HG03060 (cell line): ENCODE measurements around the gene CD96.
"Not testable (repeated sequence)": the region's sequence is repeated elsewhere in the genome, so short reads cannot be mapped to it uniquely, and the experiment has no call there.

Source experiments
- ATAC-seq: cut with Tn5 transposase; IDR thresholded peaks from one replicate; pipeline ENCODE4 v1.9.1; 2021; ENCODE audit warnings: low read depth, moderate number of reproducible peaks; ENCODE audit not compliant: unreplicated experiment

Gene CD96

DNA sequence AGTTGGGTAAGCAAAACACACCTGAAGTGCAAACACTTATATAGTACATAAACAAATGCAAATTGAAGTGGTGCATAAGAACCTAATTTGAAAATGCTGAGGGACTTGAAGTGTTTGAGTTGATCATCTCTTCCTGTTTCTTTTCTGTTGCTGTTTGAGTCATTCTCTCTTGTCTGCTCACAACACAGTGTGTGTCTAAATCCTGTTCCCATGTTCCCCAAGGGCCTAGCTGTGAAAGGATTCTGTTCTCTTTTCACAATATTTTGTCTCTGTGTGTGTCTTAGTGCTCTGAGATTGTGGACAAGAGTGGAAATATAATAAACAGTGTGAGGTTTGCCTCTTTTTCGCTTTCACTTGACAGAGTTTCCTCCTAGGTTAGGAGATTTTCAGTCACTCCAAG, 6.1 kb downstream of the CD96 start:
- ATAC-seq: peak; percentile 60

DNA sequence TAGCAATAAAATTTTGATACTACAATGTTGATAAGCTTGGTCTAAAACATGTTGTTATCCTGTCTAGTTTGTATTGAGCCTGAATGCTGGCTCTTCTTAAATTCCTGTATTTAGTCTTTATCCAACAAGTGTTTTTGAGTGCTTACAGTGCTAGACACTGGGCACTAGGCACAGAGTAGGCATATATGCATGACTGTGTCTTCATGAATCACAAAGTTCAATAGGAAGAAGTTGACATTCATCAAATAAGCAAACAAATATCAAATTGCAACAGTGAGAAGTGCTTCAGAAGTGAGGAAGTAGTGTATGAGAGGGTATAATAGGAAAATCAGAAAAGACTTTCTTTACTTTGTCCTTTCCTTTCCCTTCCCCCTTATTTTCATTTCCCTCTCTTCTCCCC, 6.8 kb downstream of the CD96 start:
- ATAC-seq: no peak

DNA sequence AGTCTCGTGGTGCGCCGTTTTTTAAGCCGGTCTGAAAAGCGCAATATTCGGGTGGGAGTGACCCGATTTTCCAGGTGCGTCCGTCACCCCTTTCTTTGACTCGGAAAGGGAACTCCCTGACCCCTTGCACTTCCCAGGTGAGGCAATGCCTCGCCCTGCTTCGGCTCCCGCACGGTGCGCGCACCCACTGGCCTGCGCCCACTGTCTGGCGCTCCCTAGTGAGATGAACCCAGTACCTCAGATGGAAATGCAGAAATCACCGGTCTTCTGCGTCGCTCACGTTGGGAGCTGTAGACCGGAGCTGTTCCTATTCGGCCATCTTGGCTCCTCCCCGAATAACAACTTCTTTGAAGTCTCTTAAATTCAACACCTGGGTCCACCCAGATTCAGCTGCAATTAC, 19.9 kb downstream of the CD96 start:
- not testable (repeated sequence) for ATAC-seq

GRCh38 chr3:111566844-111567243, 24.8 kb downstream of the CD96 start:
- no peak for ATAC-seq

GRCh38 chr3:111568355-111568754, 26.4 kb downstream of the CD96 start:
- no peak for ATAC-seq

GRCh38 chr3:111568911-111569310, 26.9 kb downstream of the CD96 start:
- ATAC-seq: no peak

GRCh38 chr3:111570404-111571030, 28.5 kb downstream of the CD96 start:
- ATAC-seq: no peak

DNA sequence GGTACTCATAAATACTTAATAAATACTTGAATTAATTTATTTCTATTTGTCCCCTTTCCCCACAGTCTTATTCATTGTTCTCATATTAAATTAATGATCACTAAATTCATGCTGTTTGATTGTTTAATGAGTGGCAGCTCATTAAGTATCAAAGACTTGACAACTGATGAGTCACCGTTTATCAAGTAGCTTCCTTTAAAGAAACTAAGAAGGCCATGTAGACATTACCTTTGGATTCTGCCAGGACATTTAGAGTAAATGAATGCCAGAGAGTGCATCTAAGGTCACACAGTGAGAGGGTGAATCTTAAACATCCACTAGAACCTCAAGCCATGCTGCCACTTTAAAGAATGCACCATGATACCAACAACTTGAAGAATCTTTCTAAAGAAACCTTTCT, 29.3 kb downstream of the CD96 start:
- ATAC-seq: no peak

- no peak for ATAC-seq
These were observed 30.0 kb downstream of the CD96 start for GRCh38 chr3:111571907-111572460.

GRCh38 chr3:111577113-111577512, 35.1 kb downstream of the CD96 start:
- no peak for ATAC-seq

DNA sequence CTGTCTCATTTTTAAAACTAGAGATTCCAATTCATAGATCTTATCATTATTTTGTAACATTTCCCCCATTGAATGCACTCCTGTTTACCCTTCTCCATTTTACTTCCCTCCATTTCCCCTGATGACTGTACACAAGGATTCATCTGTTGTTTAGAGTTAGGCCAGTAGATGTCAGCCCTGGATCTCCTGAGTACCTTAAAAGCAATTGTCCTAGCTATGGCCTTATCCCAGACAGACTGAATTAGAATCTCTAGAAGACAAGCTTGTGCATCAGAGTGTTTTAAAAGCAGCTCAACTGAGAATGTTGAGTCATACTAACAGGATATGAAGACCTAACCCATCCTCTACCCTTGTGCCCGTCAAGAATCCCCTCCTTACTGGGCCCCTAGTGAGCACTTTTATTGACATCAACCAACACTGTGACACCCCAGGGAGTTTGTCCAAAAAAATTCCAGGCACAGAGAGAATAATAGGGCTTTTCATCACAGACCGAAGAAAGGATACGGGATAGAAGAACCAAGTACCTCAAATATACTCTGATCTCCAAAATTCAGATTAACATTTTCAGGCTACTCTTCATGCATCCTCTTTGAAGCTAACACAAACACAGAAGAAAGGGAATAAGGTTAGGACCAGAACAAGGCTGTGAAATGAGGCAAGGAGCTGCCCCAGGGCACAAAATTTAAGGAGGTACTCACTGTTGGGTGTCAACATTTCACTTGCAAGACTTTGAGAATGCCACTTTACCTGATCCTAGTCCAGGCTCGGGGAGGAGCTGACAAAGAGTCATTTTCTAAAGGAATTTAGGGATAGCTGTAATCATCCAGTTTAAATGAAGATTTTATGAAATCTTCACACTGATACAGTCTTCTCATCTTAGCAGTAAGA, 36.0 kb downstream of the CD96 start:
- ATAC-seq: peak; percentile 97

DNA sequence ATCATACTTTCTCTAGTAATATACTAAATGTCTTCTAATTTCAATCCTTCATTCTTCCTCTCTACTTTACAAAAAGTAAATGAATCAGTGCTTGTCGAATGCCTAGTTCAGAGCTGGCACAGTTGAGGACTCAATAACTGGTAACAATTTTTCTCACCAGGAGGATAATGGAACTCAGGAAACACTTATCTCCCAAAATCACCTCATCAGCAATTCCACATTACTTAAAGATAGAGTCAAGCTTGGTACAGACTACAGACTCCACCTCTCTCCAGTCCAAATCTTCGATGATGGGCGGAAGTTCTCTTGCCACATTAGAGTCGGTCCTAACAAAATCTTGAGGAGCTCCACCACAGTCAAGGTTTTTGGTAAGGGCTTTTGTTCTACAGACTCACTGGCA, 36.9 kb downstream of the CD96 start:
- ATAC-seq: no peak

GRCh38 chr3:111579495-111579894, 37.5 kb downstream of the CD96 start:
- no peak for ATAC-seq

GRCh38 chr3:111581403-111582119, 39.6 kb downstream of the CD96 start:
- ATAC-seq: no peak

- ATAC-seq: no peak
These were observed 40.1 kb downstream of the CD96 start for GRCh38 chr3:111582120-111582474.

GRCh38 chr3:111584744-111585143, 42.7 kb downstream of the CD96 start:
- no peak for ATAC-seq

DNA sequence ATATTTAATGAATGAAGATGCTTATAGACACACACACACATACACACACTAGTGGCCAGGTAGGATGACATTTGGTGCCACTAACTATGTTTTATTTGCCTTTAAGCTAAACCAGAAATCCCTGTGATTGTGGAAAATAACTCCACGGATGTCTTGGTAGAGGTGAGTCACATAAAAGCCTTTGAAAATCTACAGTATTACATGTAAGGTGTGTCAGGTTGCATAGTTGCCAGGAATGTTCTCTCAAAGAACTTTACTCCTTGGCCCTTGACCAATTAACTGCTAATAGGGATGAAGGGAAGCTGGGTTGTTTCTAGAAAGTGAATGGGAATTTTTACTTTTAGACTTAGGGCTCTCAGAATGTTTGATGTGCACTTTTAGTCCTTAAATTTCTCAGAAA, 43.2 kb downstream of the CD96 start:
- ATAC-seq: no peak

- ATAC-seq: no peak
These were observed 46.5 kb downstream of the CD96 start for GRCh38 chr3:111588527-111588926.

DNA sequence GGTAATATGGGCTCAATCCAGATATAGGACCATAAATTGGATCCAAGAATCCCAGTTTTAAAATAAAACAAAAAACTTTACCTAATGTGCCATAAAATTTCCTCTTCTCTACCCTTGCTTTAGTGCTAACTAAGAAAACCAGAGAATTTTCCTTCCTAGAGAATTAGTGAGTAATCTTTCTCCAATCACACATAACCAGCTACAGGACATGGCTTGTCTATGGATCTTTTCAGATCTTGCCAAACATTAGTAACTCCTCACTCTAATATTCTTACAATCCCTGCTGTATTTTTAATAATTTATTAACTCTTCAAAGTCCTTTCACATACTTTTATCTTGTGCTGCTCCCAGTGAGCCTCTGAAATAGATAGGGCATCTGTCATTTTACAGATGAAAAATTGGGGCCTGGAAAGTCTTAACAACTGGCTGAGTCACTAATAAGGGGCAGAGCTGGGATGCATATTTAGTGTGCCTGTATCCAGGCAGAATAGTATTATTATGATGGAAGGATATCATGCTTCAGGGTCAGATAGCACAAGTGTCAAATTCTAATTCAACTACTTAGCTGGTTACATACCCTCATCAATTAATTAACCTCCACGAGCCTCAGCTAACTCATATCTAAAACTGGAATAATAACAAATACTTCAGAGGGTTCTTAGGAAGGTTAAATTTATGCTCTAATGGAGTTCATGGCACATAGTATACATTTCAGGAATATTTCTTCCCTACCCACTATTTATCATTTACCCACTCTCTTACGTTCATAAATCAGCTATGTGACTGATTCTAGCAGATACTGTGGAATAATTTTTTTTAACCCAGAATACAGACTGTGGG, 47.5 kb downstream of the CD96 start:
- ATAC-seq: no peak

DNA sequence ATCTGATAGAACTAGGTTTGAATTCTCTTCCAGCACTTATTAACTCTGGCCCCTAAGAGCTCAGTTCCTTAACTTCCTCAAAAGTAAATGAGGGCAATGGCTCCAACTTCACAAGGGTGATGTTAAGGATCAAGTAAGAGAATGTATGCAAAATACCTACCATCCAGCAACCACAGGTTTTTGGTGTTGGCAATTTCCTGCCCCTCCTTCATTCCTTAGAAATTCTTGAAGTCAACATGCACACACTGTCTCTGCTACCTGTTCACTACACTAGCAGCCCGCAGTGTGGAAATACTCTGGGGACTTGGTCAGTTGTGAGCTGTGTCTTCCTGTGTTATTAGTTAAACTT, 48.1 kb downstream of the CD96 start:
- no peak for ATAC-seq
